H9 (cell line): ENCODE data around the gene TMEM51. TPM values are rescaled to one million over a fixed set of nuclear protein-coding genes. Genes with fewer than 3 reads are reported as not detected.
A peak's percentile ranks its signal among the peaks of the same experiment; 100 is the strongest.

Source experiments
- DNase-seq: peaks from one replicate; pipeline ENCODE4 v3.0.0-alpha.2; 2017
- H2AFZ ChIP-seq: one replicate; pipeline ENCODE4 v1.6.1; 2013; ENCODE audit warnings: mild to moderate bottlenecking, low read length, control low read depth, moderate library complexity
- H2AK5ac ChIP-seq: 2 replicates; pipeline ENCODE4 v1.6.1; 2013; ENCODE audit warnings: low read length, control low read depth, mixed read lengths; ENCODE audit not compliant: insufficient read length
- H2BK120ac ChIP-seq: one replicate; pipeline ENCODE4 v1.6.1; 2013; ENCODE audit warnings: low read depth, mild to moderate bottlenecking, low read length, control low read depth, inconsistent platforms; ENCODE audit not compliant: poor library complexity, severe bottlenecking
- H2BK12ac ChIP-seq: 2 replicates; pipeline ENCODE4 v1.6.1; 2013; ENCODE audit warnings: low read length, control low read depth, mixed read lengths, low read depth; ENCODE audit not compliant: insufficient read length
- H2BK15ac ChIP-seq: 2 replicates; pipeline ENCODE4 v1.6.1; 2013; ENCODE audit warnings: low read depth, low read length, control low read depth
- H2BK20ac ChIP-seq: one replicate; pipeline ENCODE4 v1.6.1; 2013; ENCODE audit warnings: low read depth, mild to moderate bottlenecking, low read length, control low read depth, inconsistent platforms; ENCODE audit not compliant: poor library complexity, severe bottlenecking
- H2BK5ac ChIP-seq: 2 replicates; pipeline ENCODE4 v1.6.1; 2013; ENCODE audit warnings: low read length, control low read depth, mixed read lengths; ENCODE audit not compliant: insufficient read length
- H3K14ac ChIP-seq: 2 replicates; pipeline ENCODE4 v1.6.1; 2013; ENCODE audit warnings: low read length, control low read depth; ENCODE audit not compliant: insufficient read depth
- H3K18ac ChIP-seq: 2 replicates; pipeline ENCODE4 v1.6.1; 2013; ENCODE audit warnings: low read depth, mild to moderate bottlenecking, mixed read lengths, low read length, control low read depth; ENCODE audit not compliant: insufficient read length
- H3K23ac ChIP-seq: 2 replicates; pipeline ENCODE4 v1.6.1; 2013; ENCODE audit warnings: low read length, control low read depth, mixed read lengths, low read depth; ENCODE audit not compliant: insufficient read length
- H3K23me2 ChIP-seq: 2 replicates; pipeline ENCODE4 v1.6.1; 2013; ENCODE audit warnings: low read depth, mild to moderate bottlenecking, mixed read lengths, low read length, control low read depth; ENCODE audit not compliant: insufficient read length, poor library complexity, severe bottlenecking
- H3K27ac ChIP-seq: 2 replicates; pipeline ENCODE4 v1.5.1; 2013; ENCODE audit warnings: low read length, control low read depth, mixed read lengths, low read depth; ENCODE audit not compliant: insufficient read length
- H3K27me3 ChIP-seq: 2 replicates; pipeline ENCODE4 v1.6.1; 2013; ENCODE audit warnings: low read length, control low read depth, inconsistent platforms; ENCODE audit not compliant: insufficient read depth
- H3K4ac ChIP-seq: 2 replicates; pipeline ENCODE4 v1.6.1; 2013; ENCODE audit warnings: low read depth, mild to moderate bottlenecking, control low read depth, inconsistent platforms, low read length, moderate library complexity
- H3K4me1 ChIP-seq: 2 replicates; pipeline ENCODE4 v1.6.1; 2013; ENCODE audit warnings: low read length, control low read depth, inconsistent platforms; ENCODE audit not compliant: insufficient read depth
- H3K4me2 ChIP-seq: 2 replicates; pipeline ENCODE4 v1.6.1; 2013; ENCODE audit warnings: low read length, control low read depth, mixed read lengths; ENCODE audit not compliant: insufficient read length, insufficient read depth
- H3K56ac ChIP-seq: 2 replicates; pipeline ENCODE4 v1.6.1; 2013; ENCODE audit warnings: low read depth, mild to moderate bottlenecking, mixed read lengths, low read length, control low read depth; ENCODE audit not compliant: insufficient read length
- H3K79me1 ChIP-seq: 2 replicates; pipeline ENCODE4 v1.6.1; 2013; ENCODE audit warnings: low read depth, mild to moderate bottlenecking, moderate library complexity, low read length, control low read depth, inconsistent platforms; ENCODE audit not compliant: insufficient read depth, poor library complexity, severe bottlenecking
- H3K79me2 ChIP-seq: 2 replicates; pipeline ENCODE4 v1.6.1; 2013; ENCODE audit warnings: low read length, control low read depth, inconsistent platforms; ENCODE audit not compliant: insufficient read depth
- H3K9ac ChIP-seq: 2 replicates; pipeline ENCODE4 v1.6.1; 2013; ENCODE audit warnings: low read length, control low read depth, mixed read lengths; ENCODE audit not compliant: insufficient read length; ENCODE audit errors: extremely low read depth
- H3K9me3 ChIP-seq: one replicate; pipeline ENCODE4 v1.6.1; 2013; ENCODE audit warnings: low read depth, low read length, inconsistent platforms; ENCODE audit not compliant: control insufficient read depth
- H3T11ph ChIP-seq: one replicate; pipeline ENCODE4 v1.6.1; 2013; ENCODE audit warnings: mild to moderate bottlenecking, low read length, control low read depth, inconsistent platforms
- H4K20me1 ChIP-seq: one replicate; pipeline ENCODE4 v1.6.1; 2013; ENCODE audit not compliant: control insufficient read depth, insufficient read length, insufficient read depth
- H4K5ac ChIP-seq: 2 replicates; pipeline ENCODE4 v1.6.1; 2013; ENCODE audit warnings: low read depth, mild to moderate bottlenecking, mixed read lengths, low read length, control low read depth; ENCODE audit not compliant: insufficient read length
- H4K8ac ChIP-seq: replicated peaks from 2 replicates; pipeline ENCODE4 v1.6.1; 2013; ENCODE audit warnings: low read length, control low read depth, mixed read lengths, low read depth; ENCODE audit not compliant: insufficient read length
- H4K91ac ChIP-seq: 2 replicates; pipeline ENCODE4 v1.6.1; 2013; ENCODE audit warnings: low read depth, mild to moderate bottlenecking, moderate library complexity, mixed read lengths, low read length, control low read depth; ENCODE audit not compliant: insufficient read length
- H3K27ac Mint-ChIP-seq, 3 experiments: 2 replicates in 2 of 3; 3 replicates in 1 of 3; pipeline ENCODE4 v1.8.0; 2020 to 2021; ENCODE audit warnings: mixed read lengths in 3 of 3, mild to moderate bottlenecking in 1 of 3, moderate library complexity in 1 of 3
- H3K27me3 Mint-ChIP-seq: 2 replicates; pipeline ENCODE4 v1.8.0; 2021; ENCODE audit warnings: low read depth, mild to moderate bottlenecking, moderate library complexity, mixed read lengths
- H3K36me3 Mint-ChIP-seq, 3 experiments: 2 replicates in 2 of 3; 3 replicates in 1 of 3; pipeline ENCODE4 v1.8.0; 2020 to 2021; ENCODE audit warnings: low read depth in 3 of 3, mixed read lengths in 3 of 3; ENCODE audit not compliant: insufficient read depth in 1 of 3
- H3K4me1 Mint-ChIP-seq, 2 experiments: 2 replicates each; pipeline ENCODE4 v1.8.0; 2020; ENCODE audit warnings: mixed read lengths in 2 of 2
- H3K4me3 Mint-ChIP-seq, 2 experiments: 2 replicates in 1 of 2; 3 replicates in 1 of 2; pipeline ENCODE4 v1.8.0; 2020 to 2021; ENCODE audit warnings: mild to moderate bottlenecking in 2 of 2, mixed read lengths in 2 of 2, moderate library complexity in 1 of 2
- H3K9me3 Mint-ChIP-seq, 2 experiments: 2 replicates in 1 of 2; 3 replicates in 1 of 2; pipeline ENCODE4 v1.8.0; 2020; ENCODE audit warnings: mild to moderate bottlenecking in 2 of 2, mixed read lengths in 2 of 2, moderate library complexity in 1 of 2
- WGBS: extraction: QIAGEN DNeasy Blood & Tissue Kit; methylation state at CpG from one replicate; pipeline ENCODE4 v1.1.7; 2013; ENCODE audit warnings: missing lambda C conversion rate, low lambda C conversion rate, mixed read lengths; ENCODE audit not compliant: insufficient read length; ENCODE audit errors: extremely low coverage; 5-methylcytosine and 5-hydroxymethylcytosine counted together
- total RNA-seq: library from RNA; stranded (reverse); gene quantifications from 2 replicates; pipeline ENCODE4 v1.2.1, GENCODE V29; 2021
- TF ChIP-seq, protein P1 (sequence below): fragments of 200-600 bp; sonication (generic); conservative IDR thresholded peaks from 3 replicates; pipeline ENCODE4 v1.8.0; 2021; ENCODE audit warnings: antibody characterized with exemption, mild to moderate bottlenecking

The TMEM51 gene
- total RNA-seq, 1 experiment from 2014 or later: 4.6 TPM

DNA sequence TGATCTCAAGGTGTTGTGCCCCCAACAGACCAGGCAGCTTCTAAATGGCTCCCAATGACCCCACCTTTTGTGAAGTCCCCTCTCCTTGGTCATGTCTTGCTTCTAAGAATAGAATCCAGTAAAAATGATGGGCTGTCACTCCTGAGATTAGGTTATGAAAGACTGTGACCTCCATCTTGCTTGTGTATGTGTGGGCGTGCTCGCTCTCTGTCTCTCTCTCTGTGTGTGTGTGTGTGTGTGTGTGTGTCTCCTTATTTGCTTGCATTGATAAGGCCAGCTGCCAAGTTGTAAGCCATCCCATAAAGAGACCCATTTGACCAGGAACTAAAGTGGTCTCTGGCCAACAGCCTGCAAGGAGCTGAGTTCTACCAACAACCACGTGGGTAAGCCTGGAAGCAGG lies 22.9 kb upstream of the TMEM51 start:
- TF ChIP-seq, protein P1, sequence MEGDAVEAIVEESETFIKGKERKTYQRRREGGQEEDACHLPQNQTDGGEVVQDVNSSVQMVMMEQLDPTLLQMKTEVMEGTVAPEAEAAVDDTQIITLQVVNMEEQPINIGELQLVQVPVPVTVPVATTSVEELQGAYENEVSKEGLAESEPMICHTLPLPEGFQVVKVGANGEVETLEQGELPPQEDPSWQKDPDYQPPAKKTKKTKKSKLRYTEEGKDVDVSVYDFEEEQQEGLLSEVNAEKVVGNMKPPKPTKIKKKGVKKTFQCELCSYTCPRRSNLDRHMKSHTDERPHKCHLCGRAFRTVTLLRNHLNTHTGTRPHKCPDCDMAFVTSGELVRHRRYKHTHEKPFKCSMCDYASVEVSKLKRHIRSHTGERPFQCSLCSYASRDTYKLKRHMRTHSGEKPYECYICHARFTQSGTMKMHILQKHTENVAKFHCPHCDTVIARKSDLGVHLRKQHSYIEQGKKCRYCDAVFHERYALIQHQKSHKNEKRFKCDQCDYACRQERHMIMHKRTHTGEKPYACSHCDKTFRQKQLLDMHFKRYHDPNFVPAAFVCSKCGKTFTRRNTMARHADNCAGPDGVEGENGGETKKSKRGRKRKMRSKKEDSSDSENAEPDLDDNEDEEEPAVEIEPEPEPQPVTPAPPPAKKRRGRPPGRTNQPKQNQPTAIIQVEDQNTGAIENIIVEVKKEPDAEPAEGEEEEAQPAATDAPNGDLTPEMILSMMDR: no peak
- Histone ChIP-seq H3K23ac (no peak overlapping the region), H3K23me2 (no peaks in the 10 kb centered on the region), H3K4me1 (no peaks in the 10 kb centered on the region), H2BK12ac (no peak overlapping the region), H3K14ac (no peak overlapping the region), H3K27ac (no peak overlapping the region), H3T11ph (no peak overlapping the region), H4K5ac (no peak overlapping the region), H3K9me3 (no peaks in the 10 kb centered on the region), H3K18ac (no peak overlapping the region), H3K27me3 (no peaks in the 10 kb centered on the region), H3K4me2 (no peak overlapping the region), H2AFZ (no peak overlapping the region), H4K8ac (no peak overlapping the region), H2BK5ac (no peak overlapping the region), H3K9ac (no peak overlapping the region), H3K56ac (no peak overlapping the region), H4K91ac (no peak overlapping the region), H3K79me2 (no peaks in the 10 kb centered on the region), H3K4ac (no peak overlapping the region), H2BK20ac (no peak overlapping the region), H2BK120ac (no peak overlapping the region), H2BK15ac (no peak overlapping the region), H4K20me1 (no peaks in the 10 kb centered on the region), H2AK5ac (no peak overlapping the region), H3K79me1 (no peaks in the 10 kb centered on the region)
- Mint-ChIP-seq H3K4me1 (peaks cover 10 to 12% of the 10 kb centered on the region in 2 experiments), H3K9me3 (peaks cover 13 to 19% of the 10 kb centered on the region in 2 experiments), H3K27me3 (peaks cover 24% of the 10 kb centered on the region), H3K4me3 (peak overlapping the region in 1 of 2 experiments; percentile 13; a peak in 1 of 5 replicates), H3K36me3 (peaks cover 5 to 10% (median 8%) of the 10 kb centered on the region in 3 experiments; a peak in 6 of 7 replicates), H3K27ac (no peak overlapping the region)
- no peak for DNase-seq
- WGBS: no CpG with 5 or more reads among the region's 3 CpGs
